Measurements from ENCODE around the gene ATP5MC2. TPM values are rescaled to one million over a fixed set of nuclear protein-coding genes. Genes with fewer than 3 reads are reported as not detected.

Gene ATP5MC2
- polyA plus RNA-seq, 1 of the 3 experiments (the other 2 are of a cell fraction) = 319 TPM

DNA sequence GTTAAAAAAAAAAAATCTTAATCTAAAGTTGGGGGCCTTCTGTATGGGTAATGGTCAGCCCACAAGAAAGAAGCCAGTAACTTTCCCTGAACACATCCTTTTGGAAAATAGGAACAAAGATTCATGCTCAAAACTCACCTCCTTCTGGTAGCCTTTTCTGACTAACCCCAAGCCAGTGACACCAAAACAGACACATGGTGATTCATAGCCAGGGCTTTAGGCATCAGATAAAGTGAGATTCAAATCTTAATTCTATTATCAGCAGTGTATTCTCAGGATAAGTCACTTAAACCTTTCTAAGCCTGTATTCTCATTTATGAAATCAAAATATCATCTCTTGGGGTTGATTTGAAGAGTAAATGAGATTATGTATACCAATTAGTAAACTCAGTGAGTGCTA is 4.9 kb downstream of the ATP5MC2 start:
- Histone ChIP-seq H3K9ac (no peak overlapping the region), H3K27me3 (ENCODE audit: insufficient read depth) (no peaks in the 10 kb centered on the region), H3K4me2 (no peak overlapping the region), H3F3A (replicated peaks; ENCODE audit: insufficient read depth) (peaks cover 6% of the 10 kb centered on the region), H3K9me2 (no peaks in the 10 kb centered on the region), H3K79me2 (ENCODE audit: insufficient read depth) (peaks cover 54% of the 10 kb centered on the region), H2AFZ (ENCODE audit: low read depth) (no peak overlapping the region), H3K27ac (ENCODE audit: low read depth in 2 of 2, low read length in 1 of 2) (no peak overlapping the region), H3K36me3 (replicated peaks in 1 of 2; ENCODE audit: control insufficient read depth in 1 of 2, insufficient read depth in 2 of 2, low read length in 1 of 2) (peaks cover 42 to 71% of the 10 kb centered on the region in 2 experiments), H3K9me3 (no peaks in the 10 kb centered on the region), H4K20me1 (ENCODE audit: insufficient read depth) (no peaks in the 10 kb centered on the region), H3K4me3 (ENCODE audit: low read depth in 2 of 2, low read length in 1 of 2) (no peak overlapping the region), H3K4me1 (ENCODE audit: control insufficient read depth in 1 of 2, insufficient read depth in 2 of 2, low read depth in 1 of 2, low read length in 1 of 2) (peaks cover 0 to 5% of the 10 kb centered on the region in 2 experiments; a peak in 2 of 4 replicates)
- ChIA-PET CTCF (interaction anchor here (0.7 to 1.7 kb wide), 3 partner anchors 73 to 128 kb away, joined by 3 to 4 read pairs (median 4); no protein-coding TSS in a partner anchor), POLR2A (no interaction called here)
- DNase-seq = no peak
- TF ChIP-seq ELF1 (IDR thresholded peaks at IDR 0.05) (no peak), TCF12 (IDR thresholded peaks at IDR 0.05) (no peak), GATA2 (CRISPR knock-in tag; IDR thresholded peaks at IDR 0.05) (peak; percentile 31)

DNA sequence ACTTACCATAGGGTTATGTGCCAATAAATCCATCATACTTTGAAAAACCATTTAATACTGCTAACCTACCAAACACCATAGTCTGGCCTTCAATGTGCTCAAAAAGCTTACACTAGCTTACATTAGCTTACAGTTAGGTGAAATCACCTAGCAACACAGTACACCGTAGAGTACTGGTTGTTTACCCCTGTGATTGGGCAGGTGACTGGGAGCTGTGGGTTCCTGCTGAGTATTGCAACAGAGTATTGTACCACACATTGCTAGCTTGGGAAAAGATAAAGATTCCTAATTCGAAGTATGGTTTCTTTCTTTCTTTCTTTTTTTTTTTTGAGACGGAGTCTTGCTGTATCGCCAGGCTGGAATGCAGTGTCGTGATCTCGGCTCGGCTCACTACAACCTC is 5.6 kb downstream of the ATP5MC2 start:
- Histone ChIP-seq H3K4me2 (no peak overlapping the region), H3K4me3 (ENCODE audit: low read depth in 2 of 2, low read length in 1 of 2) (no peak overlapping the region), H2AFZ (ENCODE audit: low read depth) (no peak overlapping the region), H4K20me1 (ENCODE audit: insufficient read depth) (no peaks in the 10 kb centered on the region), H3K9me2 (no peaks in the 10 kb centered on the region), H3K9me3 (no peaks in the 10 kb centered on the region), H3K9ac (no peak overlapping the region), H3K4me1 (ENCODE audit: control insufficient read depth in 1 of 2, insufficient read depth in 2 of 2, low read depth in 1 of 2, low read length in 1 of 2) (peaks cover 0 to 5% of the 10 kb centered on the region in 2 experiments; a peak in 2 of 4 replicates), H3K79me2 (ENCODE audit: insufficient read depth) (peaks cover 50% of the 10 kb centered on the region), H3K27ac (ENCODE audit: low read depth in 2 of 2, low read length in 1 of 2) (no peak overlapping the region), H3K36me3 (replicated peaks in 1 of 2; ENCODE audit: control insufficient read depth in 1 of 2, insufficient read depth in 2 of 2, low read length in 1 of 2) (peaks cover 48 to 73% of the 10 kb centered on the region in 2 experiments), H3F3A (replicated peaks; ENCODE audit: insufficient read depth) (peaks cover 12% of the 10 kb centered on the region), H3K27me3 (ENCODE audit: insufficient read depth) (no peaks in the 10 kb centered on the region)
- no peak for DNase-seq
- POLR2A ChIA-PET = no interaction called here
- 97% methylated on average over 7 of the region's 7 CpGs for whole genome bisulfite sequencing (ENCODE audit: low lambda C conversion rate)
- TF ChIP-seq RXRA (IDR thresholded peaks at IDR 0.05; ENCODE audit: borderline replicate concordance, low read depth) (no peak), TCF12 (IDR thresholded peaks at IDR 0.05) (no peak)
- CTCF ChIA-PET = interaction anchor here (0.7 to 1.7 kb wide), 2 partner anchors 73 to 87 kb away, joined by 3 to 4 read pairs; no protein-coding TSS in a partner anchor

- Histone ChIP-seq H3K27me3 (ENCODE audit: insufficient read depth) (no peaks in the 10 kb centered on the region), H3K9ac (no peak overlapping the region), H3F3A (replicated peaks; ENCODE audit: insufficient read depth) (peaks cover 18% of the 10 kb centered on the region), H3K36me3 (replicated peaks in 1 of 2; ENCODE audit: control insufficient read depth in 1 of 2, insufficient read depth in 2 of 2, low read length in 1 of 2) (peaks cover 54 to 63% of the 10 kb centered on the region in 2 experiments), H3K9me3 (no peaks in the 10 kb centered on the region), H3K4me3 (ENCODE audit: low read depth in 2 of 2, low read length in 1 of 2) (no peak overlapping the region), H4K20me1 (ENCODE audit: insufficient read depth) (no peaks in the 10 kb centered on the region), H3K9me2 (no peaks in the 10 kb centered on the region), H3K79me2 (ENCODE audit: insufficient read depth) (peaks cover 18% of the 10 kb centered on the region), H3K4me2 (no peak overlapping the region), H3K27ac (ENCODE audit: low read depth in 2 of 2, low read length in 1 of 2) (no peak overlapping the region; a peak in 1 of 4 replicates), H3K4me1 (ENCODE audit: control insufficient read depth in 1 of 2, insufficient read depth in 2 of 2, low read depth in 1 of 2, low read length in 1 of 2) (no peaks in the 10 kb centered on the region), H2AFZ (ENCODE audit: low read depth) (no peak overlapping the region)
- DNase-seq = no peak
- WGBS (ENCODE audit: low lambda C conversion rate) = 96% methylated on average over 2 of the region's 2 CpGs
- TF ChIP-seq POLR2AphosphoS5 (IDR thresholded peaks at IDR 0.05; ENCODE audit: low read depth, low read length) (no peak), GABPA (IDR thresholded peaks at IDR 0.05; ENCODE audit: low read depth) (no peak), TCF12 (IDR thresholded peaks at IDR 0.05) (no peak), RCOR1 (IDR thresholded peaks at IDR 0.05; ENCODE audit: low read length) (no peak), EZH2phosphoT487 (IDR thresholded peaks at IDR 0.05; ENCODE audit: borderline replicate concordance, low read depth) (no peak), ELF1 (IDR thresholded peaks at IDR 0.05) (no peak), EP300 (IDR thresholded peaks at IDR 0.05; ENCODE audit: borderline replicate concordance in 1 of 2, low read depth in 1 of 2, low read length in 1 of 2) (no peak), MXI1 (IDR thresholded peaks at IDR 0.05; ENCODE audit: low read depth, low read length) (no peak), NRF1 (IDR thresholded peaks at IDR 0.05; ENCODE audit: low read depth, low read length) (no peak), TAF1 (IDR thresholded peaks at IDR 0.05; ENCODE audit: borderline replicate concordance, low read depth, low read length) (no peak)
- TF ChIP-seq, protein P1, sequence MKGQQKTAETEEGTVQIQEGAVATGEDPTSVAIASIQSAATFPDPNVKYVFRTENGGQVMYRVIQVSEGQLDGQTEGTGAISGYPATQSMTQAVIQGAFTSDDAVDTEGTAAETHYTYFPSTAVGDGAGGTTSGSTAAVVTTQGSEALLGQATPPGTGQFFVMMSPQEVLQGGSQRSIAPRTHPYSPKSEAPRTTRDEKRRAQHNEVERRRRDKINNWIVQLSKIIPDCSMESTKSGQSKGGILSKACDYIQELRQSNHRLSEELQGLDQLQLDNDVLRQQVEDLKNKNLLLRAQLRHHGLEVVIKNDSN (IDR thresholded peaks at IDR 0.05; ENCODE audit: borderline replicate concordance, low read depth) = no peak
- ChIA-PET POLR2A (interaction anchor here (1.3 kb wide), 1 partner anchor 9 kb away, joined by 4 read pairs; the partner anchor contains the start of gene ATP5MC2), CTCF (interaction anchor here (1.0 to 1.1 kb wide), 3 partner anchors 9 to 124 kb away, joined by 3 to 7 read pairs (median 7); partner anchors contain the start of gene ATP5MC2)
Observed at GRCh38 chr12:53667080-53667479, 8.8 kb downstream of the ATP5MC2 start.

Data from SK-N-SH (cell line).